Activated CD8-positive, alpha-beta memory T cell treated with anti-CD3 and anti-CD28 coated beads, Interleukin-2, amount 50 U/mL, for 1 hour (primary cell): Measurements from ENCODE around the gene DOCK2.
"Not testable (repeated sequence)": the region's sequence is repeated elsewhere in the genome, so short reads cannot be mapped to it uniquely, and the experiment has no call there.

Experiments used
- DNase-seq: peaks from one replicate; pipeline ENCODE4 v3.0.0-alpha.2; 2020; ENCODE audit errors: extremely low read depth

DOCK2 gene

GRCh38 chr5:169817031-169817430 lies 180.0 kb downstream of the DOCK2 start:
- no peak for DNase-seq

GRCh38 chr5:169826618-169827017 lies 189.5 kb downstream of the DOCK2 start:
- no peak for DNase-seq

GRCh38 chr5:169827769-169828168 lies 190.7 kb downstream of the DOCK2 start:
- no peak for DNase-seq

- DNase-seq: no peak
Measured at GRCh38 chr5:169828385-169828784, 191.3 kb downstream of the DOCK2 start.

- no peak for DNase-seq
Measured at GRCh38 chr5:169831331-169831730, 194.3 kb downstream of the DOCK2 start.

- no peak for DNase-seq
Measured at GRCh38 chr5:169832304-169832703, 195.2 kb downstream of the DOCK2 start.

- DNase-seq: no peak
Measured at GRCh38 chr5:169832845-169833244, 195.8 kb downstream of the DOCK2 start.

- not testable (repeated sequence) for DNase-seq
Measured at GRCh38 chr5:169833681-169834292, 196.7 kb downstream of the DOCK2 start.

GRCh38 chr5:169834540-169834939 lies 197.5 kb downstream of the DOCK2 start:
- DNase-seq: not testable (repeated sequence)

GRCh38 chr5:169836835-169837536 lies 199.9 kb downstream of the DOCK2 start:
- no peak for DNase-seq

GRCh38 chr5:169837686-169838085 lies 200.6 kb downstream of the DOCK2 start:
- DNase-seq: no peak

- no peak for DNase-seq
Measured at GRCh38 chr5:169838688-169839087, 201.6 kb downstream of the DOCK2 start.

- DNase-seq: no peak
Measured at GRCh38 chr5:169840405-169840804, 203.3 kb downstream of the DOCK2 start.

- no peak for DNase-seq
Measured at GRCh38 chr5:169842699-169843098, 205.6 kb downstream of the DOCK2 start.

GRCh38 chr5:169847519-169847918 lies 210.4 kb downstream of the DOCK2 start:
- DNase-seq: no peak

- DNase-seq: no peak
Measured at GRCh38 chr5:169848271-169848670, 211.2 kb downstream of the DOCK2 start.

GRCh38 chr5:169848792-169849191 lies 211.7 kb downstream of the DOCK2 start:
- DNase-seq: no peak

- no peak for DNase-seq
Measured at GRCh38 chr5:169850409-169850808, 213.3 kb downstream of the DOCK2 start.

GRCh38 chr5:169851321-169851850 lies 214.3 kb downstream of the DOCK2 start:
- DNase-seq: no peak

- no peak for DNase-seq
Measured at GRCh38 chr5:169856571-169856970, 219.5 kb downstream of the DOCK2 start.

- DNase-seq: no peak
Measured at GRCh38 chr5:169860585-169860984, 223.5 kb downstream of the DOCK2 start.

GRCh38 chr5:169861433-169861832 lies 224.4 kb downstream of the DOCK2 start:
- no peak for DNase-seq

- no peak for DNase-seq
Measured at GRCh38 chr5:169861934-169862333, 224.9 kb downstream of the DOCK2 start.
